ENCODE results near the gene UHRF1.

The UHRF1 gene

GRCh38 chr19:4987692-4988370 is 78.5 kb downstream of the UHRF1 start:
- H3K79me2 ChIP-seq (ENCODE audit: control insufficient read depth, low read length) = peaks cover 85% of the 10 kb centered on the region
- H3K27ac ChIP-seq (ENCODE audit: low read depth, low read length) = no peak overlapping the region
- no peaks in the 10 kb centered on the region for H3K27me3 ChIP-seq (ENCODE audit: control insufficient read depth, low read length)
- H4K20me1 ChIP-seq (ENCODE audit: control insufficient read depth, insufficient read depth, low read depth, low read length) = peaks cover 25% of the 10 kb centered on the region
- no peak overlapping the region for H3K4me2 ChIP-seq (ENCODE audit: low read length)
- no peaks in the 10 kb centered on the region for H3F3A ChIP-seq (ENCODE audit: control insufficient read depth, insufficient read depth)
- no peak overlapping the region for H3K4me3 ChIP-seq (ENCODE audit: low read length)
- H3K4me1 ChIP-seq (ENCODE audit: control insufficient read depth, low read length) = peaks cover 15% of the 10 kb centered on the region
- H3K9me3 ChIP-seq (ENCODE audit: control insufficient read depth, insufficient read depth, low read length) = no peaks in the 10 kb centered on the region
- TF ChIP-seq EZH2phosphoT487 (IDR thresholded peaks at IDR 0.05; ENCODE audit: borderline replicate concordance, low read length) (no peak), CTCF (IDR thresholded peaks at IDR 0.05; ENCODE audit: low read depth, low read length, poor library complexity, severe bottlenecking) (no peak)
- H3K9me2 ChIP-seq (replicated peaks; ENCODE audit: control insufficient read depth, low read length) = no peaks in the 10 kb centered on the region
- H3K36me3 ChIP-seq (ENCODE audit: control insufficient read depth, low read length) = no peaks in the 10 kb centered on the region

DNA sequence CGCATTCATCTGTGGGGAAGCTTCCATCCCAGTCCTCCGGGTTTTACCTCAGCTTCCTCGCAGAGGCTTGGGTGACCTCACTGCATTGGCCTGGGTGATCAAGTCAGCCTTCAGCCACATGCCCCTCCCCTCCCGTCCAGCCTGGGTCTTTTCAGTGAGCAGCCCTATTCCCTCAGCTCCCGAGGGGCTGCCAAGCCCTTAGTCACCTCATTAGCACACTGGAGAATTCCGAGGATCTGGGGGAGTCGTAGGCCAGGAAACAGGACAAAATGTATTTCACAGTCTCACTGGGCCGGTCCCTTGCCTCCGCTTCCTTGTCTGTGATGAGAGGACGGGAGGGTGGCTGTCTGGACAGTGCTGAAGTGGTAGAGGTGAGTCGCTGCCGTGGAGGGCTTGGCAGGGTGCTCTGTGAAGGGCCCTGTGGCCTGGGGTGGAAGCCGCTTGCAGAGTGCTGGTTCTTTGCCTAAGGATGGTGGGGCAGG is 79.5 kb downstream of the UHRF1 start:
- Histone ChIP-seq H3K4me3 (ENCODE audit: low read length) (no peak overlapping the region), H3K4me2 (ENCODE audit: low read length) (no peak overlapping the region), H3K9me2 (replicated peaks; ENCODE audit: control insufficient read depth, low read length) (no peaks in the 10 kb centered on the region), H4K20me1 (ENCODE audit: control insufficient read depth, insufficient read depth, low read depth, low read length) (peaks cover 19% of the 10 kb centered on the region), H3K36me3 (ENCODE audit: control insufficient read depth, low read length) (no peaks in the 10 kb centered on the region), H3K27ac (ENCODE audit: low read depth, low read length) (no peak overlapping the region), H3F3A (ENCODE audit: control insufficient read depth, insufficient read depth) (no peaks in the 10 kb centered on the region), H3K79me2 (ENCODE audit: control insufficient read depth, low read length) (peaks cover 87% of the 10 kb centered on the region), H3K4me1 (ENCODE audit: control insufficient read depth, low read length) (peaks cover 9% of the 10 kb centered on the region), H3K9me3 (ENCODE audit: control insufficient read depth, insufficient read depth, low read length) (no peaks in the 10 kb centered on the region), H3K27me3 (ENCODE audit: control insufficient read depth, low read length) (no peaks in the 10 kb centered on the region)
- no peak for TF ChIP-seq EZH2phosphoT487 (IDR thresholded peaks at IDR 0.05; ENCODE audit: borderline replicate concordance, low read length)
- no peak for TF ChIP-seq CTCF (IDR thresholded peaks at IDR 0.05; ENCODE audit: low read depth, low read length, poor library complexity, severe bottlenecking)

DNA sequence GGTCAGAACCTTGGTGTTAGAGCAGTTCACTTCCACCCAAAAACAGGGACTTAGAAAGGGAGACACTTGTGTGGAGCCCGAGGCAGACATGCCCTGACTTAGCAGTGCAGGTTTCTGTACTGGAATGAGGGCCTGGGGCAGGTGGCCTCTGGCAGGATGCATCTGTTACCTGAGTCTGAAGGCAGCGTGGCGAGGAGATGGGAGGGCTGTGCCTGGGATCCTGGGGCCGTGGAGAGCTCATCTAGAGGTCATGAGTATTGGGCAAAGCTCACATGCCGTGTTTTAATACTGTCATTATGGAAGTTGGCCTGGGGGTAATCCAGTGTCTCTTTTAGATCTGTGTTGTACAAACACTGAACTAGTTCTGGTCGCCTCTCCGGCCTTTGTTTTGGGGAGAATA is 81.0 kb downstream of the UHRF1 start:
- TF ChIP-seq EZH2phosphoT487 (IDR thresholded peaks at IDR 0.05; ENCODE audit: borderline replicate concordance, low read length) = no peak
- no peak for TF ChIP-seq CTCF (IDR thresholded peaks at IDR 0.05; ENCODE audit: low read depth, low read length, poor library complexity, severe bottlenecking)
- H3K27me3 ChIP-seq (ENCODE audit: control insufficient read depth, low read length) = no peaks in the 10 kb centered on the region
- H3K36me3 ChIP-seq (ENCODE audit: control insufficient read depth, low read length) = no peaks in the 10 kb centered on the region
- H3K9me3 ChIP-seq (ENCODE audit: control insufficient read depth, insufficient read depth, low read length) = no peaks in the 10 kb centered on the region
- no peaks in the 10 kb centered on the region for H3F3A ChIP-seq (ENCODE audit: control insufficient read depth, insufficient read depth)
- no peak overlapping the region for H3K4me3 ChIP-seq (ENCODE audit: low read length)
- H3K9me2 ChIP-seq (replicated peaks; ENCODE audit: control insufficient read depth, low read length) = no peaks in the 10 kb centered on the region
- no peaks in the 10 kb centered on the region for H3K4me1 ChIP-seq (ENCODE audit: control insufficient read depth, low read length)
- H4K20me1 ChIP-seq (ENCODE audit: control insufficient read depth, insufficient read depth, low read depth, low read length) = peaks cover 15% of the 10 kb centered on the region
- H3K79me2 ChIP-seq (ENCODE audit: control insufficient read depth, low read length) = peaks cover 84% of the 10 kb centered on the region
- no peak overlapping the region for H3K27ac ChIP-seq (ENCODE audit: low read depth, low read length)
- H3K4me2 ChIP-seq (ENCODE audit: low read length) = no peak overlapping the region
